Measurements from ENCODE around the gene ATXN1. TPM values are rescaled to one million over a fixed set of nuclear protein-coding genes. Genes with fewer than 3 reads are reported as not detected.

Gene ATXN1
- total RNA-seq, 1 experiment from 2014 or later = 5.6 TPM

GRCh38 chr6:16375843-16376242, 385.4 kb downstream of the ATXN1 start:
- Histone ChIP-seq H3K4me2 (ENCODE audit: insufficient read depth, insufficient read length, low read length) (no peak overlapping the region), H4K5ac (ENCODE audit: insufficient read length, low read depth, low read length) (no peak overlapping the region), H3K18ac (ENCODE audit: insufficient read length, low read depth, low read length) (no peak overlapping the region), H2BK5ac (ENCODE audit: insufficient read length, low read length) (no peak overlapping the region), H2BK120ac (ENCODE audit: low read depth, low read length, poor library complexity, severe bottlenecking) (no peak overlapping the region), H3K27ac (ENCODE audit: insufficient read length, low read depth, low read length) (no peak overlapping the region), H2AK5ac (ENCODE audit: insufficient read length, low read length) (no peak overlapping the region), H3K23me2 (ENCODE audit: insufficient read length, low read depth, low read length, poor library complexity, severe bottlenecking) (no peaks in the 10 kb centered on the region), H3K14ac (ENCODE audit: insufficient read depth, low read length) (no peak overlapping the region), H4K20me1 (ENCODE audit: control insufficient read depth, insufficient read depth, insufficient read length) (no peaks in the 10 kb centered on the region), H3K27me3 (ENCODE audit: insufficient read depth, low read length) (no peaks in the 10 kb centered on the region), H3K9ac (ENCODE audit: extremely low read depth, insufficient read length, low read length) (no peak overlapping the region), H3K23ac (ENCODE audit: insufficient read length, low read depth, low read length) (no peak overlapping the region), H3K79me1 (ENCODE audit: insufficient read depth, low read depth, low read length, poor library complexity, severe bottlenecking) (no peaks in the 10 kb centered on the region), H2BK12ac (ENCODE audit: insufficient read length, low read depth, low read length) (no peak overlapping the region), H4K91ac (ENCODE audit: insufficient read length, low read depth, low read length) (no peak overlapping the region), H2BK20ac (ENCODE audit: low read depth, low read length, poor library complexity, severe bottlenecking) (no peak overlapping the region), H2AFZ (ENCODE audit: low read length) (no peak overlapping the region), H3K9me3 (ENCODE audit: control insufficient read depth, low read depth, low read length) (no peaks in the 10 kb centered on the region), H2BK15ac (ENCODE audit: low read depth, low read length) (no peak overlapping the region), H3K79me2 (ENCODE audit: insufficient read depth, low read length) (no peaks in the 10 kb centered on the region), H3T11ph (ENCODE audit: low read length) (no peak overlapping the region), H4K8ac (replicated peaks; ENCODE audit: insufficient read length, low read depth, low read length) (no peak overlapping the region), H3K4me1 (ENCODE audit: insufficient read depth, low read length) (no peaks in the 10 kb centered on the region), H3K56ac (ENCODE audit: insufficient read length, low read depth, low read length) (no peak overlapping the region), H3K4ac (ENCODE audit: low read depth, low read length) (no peak overlapping the region)
- Mint-ChIP-seq H3K36me3 (ENCODE audit: insufficient read depth in 1 of 3, low read depth in 3 of 3) (no peaks in the 10 kb centered on the region), H3K4me3 (no peak overlapping the region), H3K9me3 (no peaks in the 10 kb centered on the region), H3K4me1 (peaks cover 11% of the 10 kb centered on the region in 2 experiments), H3K27me3 (ENCODE audit: low read depth) (no peaks in the 10 kb centered on the region; the same call in 1 of the 2 replicates), H3K27ac (no peak overlapping the region)
- DNase-seq = no peak
- WGBS (ENCODE audit: extremely low coverage, insufficient read length, low lambda C conversion rate) = no CpG with 5 or more reads among the region's 3 CpGs
- no peak for TF ChIP-seq CTCF (conservative IDR thresholded peaks at IDR 0.05)
